Measurements from ENCODE around the gene TM9SF3.

TM9SF3 gene

GRCh38 chr10:96509017-96509641 lies 77.7 kb downstream of the TM9SF3 start:
- TF ChIP-seq, protein P1, sequence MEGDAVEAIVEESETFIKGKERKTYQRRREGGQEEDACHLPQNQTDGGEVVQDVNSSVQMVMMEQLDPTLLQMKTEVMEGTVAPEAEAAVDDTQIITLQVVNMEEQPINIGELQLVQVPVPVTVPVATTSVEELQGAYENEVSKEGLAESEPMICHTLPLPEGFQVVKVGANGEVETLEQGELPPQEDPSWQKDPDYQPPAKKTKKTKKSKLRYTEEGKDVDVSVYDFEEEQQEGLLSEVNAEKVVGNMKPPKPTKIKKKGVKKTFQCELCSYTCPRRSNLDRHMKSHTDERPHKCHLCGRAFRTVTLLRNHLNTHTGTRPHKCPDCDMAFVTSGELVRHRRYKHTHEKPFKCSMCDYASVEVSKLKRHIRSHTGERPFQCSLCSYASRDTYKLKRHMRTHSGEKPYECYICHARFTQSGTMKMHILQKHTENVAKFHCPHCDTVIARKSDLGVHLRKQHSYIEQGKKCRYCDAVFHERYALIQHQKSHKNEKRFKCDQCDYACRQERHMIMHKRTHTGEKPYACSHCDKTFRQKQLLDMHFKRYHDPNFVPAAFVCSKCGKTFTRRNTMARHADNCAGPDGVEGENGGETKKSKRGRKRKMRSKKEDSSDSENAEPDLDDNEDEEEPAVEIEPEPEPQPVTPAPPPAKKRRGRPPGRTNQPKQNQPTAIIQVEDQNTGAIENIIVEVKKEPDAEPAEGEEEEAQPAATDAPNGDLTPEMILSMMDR (IDR thresholded peaks at IDR 0.05; ENCODE audit: control extremely low read depth, extremely low read depth, low read depth, missing control alignments), result no peak
- ChIA-PET POLR2A (no interaction called here), CTCF (interaction anchor here (0.8 to 3.0 kb wide), 6 partner anchors 7 to 114 kb away, joined by 3 to 16 read pairs (median 4); no protein-coding TSS in a partner anchor)
- DNase-seq (ENCODE audit: extremely low spot score), result no peak

GRCh38 chr10:96507044-96507443 lies 79.8 kb downstream of the TM9SF3 start:
- DNase-seq (ENCODE audit: extremely low spot score), result no peak
- TF ChIP-seq, protein P1 (IDR thresholded peaks at IDR 0.05; ENCODE audit: control extremely low read depth, extremely low read depth, low read depth, missing control alignments), result no peak
- ChIA-PET CTCF (interaction anchor here (0.9 to 1.7 kb wide), 2 partner anchors 8 to 16 kb away, joined by 4 to 6 read pairs; no protein-coding TSS in a partner anchor), POLR2A (no interaction called here)

DNA sequence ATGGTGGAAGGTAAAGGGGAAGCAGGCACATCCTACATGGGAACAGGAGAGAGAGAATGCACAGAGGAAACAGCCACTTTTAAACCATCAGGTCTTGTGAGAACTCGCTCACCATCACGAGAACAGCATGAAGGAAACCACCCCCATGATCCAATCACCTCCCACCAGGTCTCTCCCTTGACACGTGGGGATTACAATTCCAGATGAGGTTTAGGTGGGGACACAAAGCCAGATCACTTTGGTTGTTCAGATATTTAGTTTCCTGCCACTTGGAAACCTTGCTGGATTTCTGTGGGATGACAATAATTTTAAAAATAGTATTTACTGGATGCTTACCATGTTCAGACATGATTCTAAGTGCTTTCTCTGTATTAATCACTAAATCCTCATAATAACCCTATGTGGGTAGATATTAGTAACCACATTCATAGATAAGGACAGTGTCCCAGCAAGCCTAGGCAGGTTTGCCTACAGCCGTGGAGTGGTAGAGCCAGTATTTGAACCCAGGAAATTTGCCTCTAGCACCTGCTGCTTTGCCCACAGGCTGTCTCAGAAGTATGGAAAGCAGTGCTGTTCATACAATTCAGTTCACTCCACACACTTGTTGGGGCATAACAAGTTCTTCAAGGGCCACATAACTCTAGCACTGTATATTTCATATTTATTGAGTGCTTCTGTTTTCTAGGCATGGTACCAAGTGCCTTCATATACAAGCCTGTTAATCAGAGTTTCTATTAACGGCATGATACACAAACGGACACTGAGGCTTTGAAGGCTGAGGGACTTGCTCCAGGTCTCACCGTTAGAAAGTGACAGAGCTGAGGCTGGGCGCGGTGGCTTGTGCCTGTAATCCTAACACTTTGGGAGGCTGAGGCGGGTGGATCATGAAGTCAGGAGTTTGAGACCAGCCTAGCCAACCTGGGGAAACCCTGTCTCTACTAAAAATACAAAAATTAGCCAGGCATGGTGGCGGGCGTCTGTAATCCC lies 81.4 kb downstream of the TM9SF3 start:
- ChIA-PET POLR2A (no interaction called here), CTCF (no interaction called here)
- peak; percentile 11 for DNase-seq (ENCODE audit: extremely low spot score)
- TF ChIP-seq, protein P1 (IDR thresholded peaks at IDR 0.05; ENCODE audit: control extremely low read depth, extremely low read depth, low read depth, missing control alignments), result no peak

GRCh38 chr10:96502561-96503282 lies 84.1 kb downstream of the TM9SF3 start:
- ChIA-PET CTCF (interaction anchor here (1.5 to 2.4 kb wide), 4 partner anchors 8 to 132 kb away, joined by 4 to 16 read pairs (median 6); partner anchors contain the start of gene TLL2), POLR2A (no interaction called here)
- peak; percentile 5 for DNase-seq (ENCODE audit: extremely low spot score)
- TF ChIP-seq, protein P1 (IDR thresholded peaks at IDR 0.05; ENCODE audit: control extremely low read depth, extremely low read depth, low read depth, missing control alignments), result no peak

GRCh38 chr10:96501985-96502384 lies 84.8 kb downstream of the TM9SF3 start:
- POLR2A ChIA-PET, result no interaction called here
- peak; percentile 2 for DNase-seq (ENCODE audit: extremely low spot score)

More at GRCh38 chr10:96501985-96502384, 84.8 kb downstream of the TM9SF3 start:
- TF ChIP-seq, protein P1 (IDR thresholded peaks at IDR 0.05; ENCODE audit: control extremely low read depth, extremely low read depth, low read depth, missing control alignments), result no peak
- CTCF ChIA-PET, result interaction anchor here (1.2 to 2.4 kb wide), 6 partner anchors 9 to 131 kb away, joined by 3 to 16 read pairs (median 6); partner anchors contain the start of gene TLL2
